HTR-8/SVneo (cell line): ENCODE results near the gene DYNLT5.
"Not testable (repeated sequence)": the region's sequence is repeated elsewhere in the genome, so short reads cannot be mapped to it uniquely, and the experiment has no call there.

Experiments
- DNase-seq: peaks from one replicate; pipeline ENCODE4 v3.0.0; 2011; ENCODE audit warnings: low spot score, mixed read lengths; ENCODE audit not compliant: insufficient read length
- FAIRE-seq: peaks from 2 replicates; lab custom pipeline; 2011; peaks lifted over from hg19 to GRCh38; lab: Jason Lieb, UNC

DYNLT5 gene

DNA sequence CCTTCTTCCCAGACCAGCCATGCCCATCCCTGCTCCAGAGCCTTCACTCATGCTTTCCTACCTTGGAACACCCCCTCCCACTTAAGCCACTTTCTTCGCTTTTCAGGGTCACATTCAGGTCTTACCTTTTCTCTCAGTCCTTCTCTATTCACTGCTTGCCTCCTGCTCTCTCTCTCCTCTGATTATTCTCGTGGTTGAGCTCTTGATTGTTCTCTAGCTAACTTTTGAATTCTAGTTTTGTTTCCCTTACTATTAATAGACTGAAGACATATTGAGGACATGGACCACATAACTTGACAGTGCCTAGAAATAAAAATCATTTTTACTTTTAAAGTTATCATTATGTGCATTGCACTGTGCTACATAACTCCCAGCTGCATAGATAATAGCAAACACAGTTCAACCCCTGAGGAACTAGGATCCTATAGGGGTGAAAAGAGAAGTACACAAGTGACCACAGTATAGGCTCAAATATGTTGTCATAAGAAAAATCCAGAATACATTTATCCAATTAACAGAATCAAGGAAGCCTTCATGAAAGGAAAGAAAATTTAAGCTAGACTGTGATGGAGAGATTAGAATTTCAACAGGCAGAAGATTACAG is 27.3 kb downstream of the DYNLT5 start:
- FAIRE-seq, result no peak
- DNase-seq, result no peak

GRCh38 chr1:66785800-66786199 is 33.5 kb downstream of the DYNLT5 start:
- FAIRE-seq, DNase-seq: not testable (repeated sequence)

GRCh38 chr1:66787641-66788040 is 35.4 kb downstream of the DYNLT5 start:
- FAIRE-seq (no peak), DNase-seq (no peak)

GRCh38 chr1:66788231-66788939 is 36.1 kb downstream of the DYNLT5 start:
- FAIRE-seq (no peak), DNase-seq (no peak)

DNA sequence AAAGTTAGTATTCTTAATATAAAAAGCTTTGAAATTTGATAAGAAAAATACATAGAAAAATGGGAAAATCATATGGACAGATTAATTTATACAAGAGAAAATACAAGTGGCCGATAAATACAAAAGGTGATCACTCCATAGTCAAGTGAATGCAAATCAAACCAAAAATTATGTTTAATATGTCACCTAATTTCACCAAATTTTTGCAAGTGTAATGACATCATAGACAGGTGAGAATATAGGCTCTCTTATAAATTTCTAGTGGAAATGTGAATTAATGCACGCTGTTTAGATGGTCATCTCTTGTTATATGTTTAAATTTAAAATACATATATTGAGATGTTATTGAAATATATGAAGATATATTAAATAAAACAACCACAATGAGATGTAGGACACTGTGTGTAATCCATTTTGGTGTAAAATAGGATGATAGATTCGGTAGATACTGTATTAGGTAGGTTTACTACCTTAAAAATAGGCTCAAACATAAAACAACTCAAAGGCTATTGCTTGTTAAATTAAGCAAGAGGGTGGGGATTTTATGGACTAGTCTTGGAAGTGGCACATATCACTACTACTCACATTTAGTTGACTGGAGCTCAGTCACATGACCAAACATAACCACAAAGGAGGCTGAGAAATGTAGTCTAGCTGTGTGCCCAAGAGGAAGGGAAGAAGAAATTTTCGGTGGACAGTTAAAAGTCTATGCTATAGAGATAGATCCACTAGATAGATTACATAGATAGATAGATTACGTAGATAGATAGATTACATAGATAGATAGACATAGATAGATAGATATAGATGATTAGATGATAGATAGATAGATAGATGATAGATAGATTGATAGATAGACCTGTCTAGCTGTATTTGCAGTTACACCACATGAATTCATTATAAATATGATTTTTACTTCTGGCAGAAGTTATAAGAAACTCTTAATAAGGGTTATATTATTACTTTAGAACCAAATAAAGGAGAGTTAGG is 39.7 kb downstream of the DYNLT5 start:
- FAIRE-seq, result no peak
- DNase-seq, result no peak

DNA sequence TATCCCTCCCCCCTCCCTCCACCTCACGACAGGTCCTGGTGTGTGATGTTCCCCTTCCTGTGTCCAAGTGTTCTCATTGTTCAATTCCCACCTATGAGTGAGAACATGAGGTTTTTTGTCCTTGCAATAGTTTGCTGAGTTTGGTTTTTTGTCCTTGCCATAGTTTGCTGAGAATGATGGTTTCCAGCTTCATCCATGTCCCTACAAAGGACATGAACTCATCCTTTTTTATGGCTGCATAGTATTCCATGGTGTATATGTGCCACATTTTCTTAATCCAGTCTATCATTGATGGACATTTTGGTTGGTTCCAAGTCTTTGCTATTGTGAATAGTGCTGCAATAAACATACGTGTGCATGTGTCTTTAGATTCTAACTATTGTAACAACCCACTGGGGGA is 43.6 kb downstream of the DYNLT5 start:
- FAIRE-seq, DNase-seq: not testable (repeated sequence)

GRCh38 chr1:66809245-66809644 is 57.0 kb downstream of the DYNLT5 start:
- no peak for FAIRE-seq
- DNase-seq, result no peak

DNA sequence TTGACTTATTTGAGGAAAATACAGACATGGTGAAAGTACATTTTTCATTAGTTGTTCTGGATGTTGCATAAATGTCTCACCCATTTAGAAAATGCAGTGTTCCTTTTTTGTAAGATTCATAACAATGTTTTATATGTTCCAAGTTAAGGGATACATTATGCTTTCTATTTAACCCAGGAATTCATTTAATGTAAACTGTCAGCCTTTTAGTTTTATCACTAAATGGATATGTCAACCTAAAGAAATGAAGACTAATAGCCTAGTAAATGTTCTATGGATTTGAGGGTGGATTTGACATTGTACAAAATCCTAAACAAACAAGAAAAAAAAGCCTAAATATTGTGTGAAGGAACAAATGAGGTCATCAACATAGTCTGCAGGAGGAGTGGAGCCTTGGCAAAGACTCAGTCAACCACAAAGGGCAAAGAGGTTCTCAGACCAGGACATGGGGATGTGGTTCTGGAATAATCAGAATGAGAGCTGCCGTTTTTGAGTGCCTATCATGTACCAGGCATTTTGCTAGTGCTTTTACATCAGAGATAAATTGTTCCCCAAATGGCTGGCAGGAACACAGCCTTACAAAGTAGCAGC is 57.6 kb downstream of the DYNLT5 start:
- DNase-seq (no peak), FAIRE-seq (no peak)

- DNase-seq (no peak), FAIRE-seq (no peak)
Measured at GRCh38 chr1:66824771-66825170, 72.5 kb downstream of the DYNLT5 start.
